DMS114 treated with DMSO at 0.1 percent for 48 hours (cell line): ENCODE data around the gene PDZD4.

Source experiments
- DNase-seq: peaks from one replicate; lab custom pipeline; 2025; ENCODE audit not compliant: unreplicated experiment; lab: John Stamatoyannopoulos, UW

Gene PDZD4

GRCh38 chrX:153829799-153830639 is at the start of gene PDZD4:
Gene PDZD4 (minus strand): TSS chrX:153830544. CDS start chrX:153830298, 246 bp downstream.
- no peak for DNase-seq

- DNase-seq, result no peak
Observed at GRCh38 chrX:153879741-153880439, 49.5 kb upstream of the PDZD4 start.

GRCh38 chrX:153878969-153879653 is 48.8 kb upstream of the PDZD4 start:
- no peak for DNase-seq

- no peak for DNase-seq
Observed at GRCh38 chrX:153878345-153878744, 48.0 kb upstream of the PDZD4 start.

- DNase-seq, result no peak
Observed at GRCh38 chrX:153877571-153878261, 47.4 kb upstream of the PDZD4 start.

GRCh38 chrX:153876112-153876491 is 45.8 kb upstream of the PDZD4 start:
- no peak for DNase-seq

GRCh38 chrX:153875391-153876111 is 45.2 kb upstream of the PDZD4 start:
- DNase-seq, result no peak

- DNase-seq, result no peak
Observed at GRCh38 chrX:153874366-153875125, 44.2 kb upstream of the PDZD4 start.

- no peak for DNase-seq
Observed at GRCh38 chrX:153874085-153874365, 43.7 kb upstream of the PDZD4 start.

GRCh38 chrX:153873282-153874084 is 43.1 kb upstream of the PDZD4 start:
- no peak for DNase-seq

- DNase-seq, result no peak
Observed at GRCh38 chrX:153871946-153872878, 41.9 kb upstream of the PDZD4 start.

- no peak for DNase-seq
Observed at GRCh38 chrX:153871451-153871850, 41.1 kb upstream of the PDZD4 start.

GRCh38 chrX:153870791-153871360 is 40.5 kb upstream of the PDZD4 start:
- DNase-seq, result no peak

GRCh38 chrX:153870288-153870690 is 39.9 kb upstream of the PDZD4 start:
- DNase-seq, result no peak

- no peak for DNase-seq
Observed at GRCh38 chrX:153869473-153870287, 39.3 kb upstream of the PDZD4 start.

- no peak for DNase-seq
Observed at GRCh38 chrX:153868576-153869472, 38.5 kb upstream of the PDZD4 start.
